Ectodermal cell (in vitro differentiated cells): Measurements from ENCODE around the gene NLRP7.
"Not testable (repeated sequence)": the region's sequence is repeated elsewhere in the genome, so short reads cannot be mapped to it uniquely, and the experiment has no call there.

Experiments used
- H3K27ac ChIP-seq: 2 replicates; pipeline ENCODE4 v1.7.0; 2013; ENCODE audit warnings: mild to moderate bottlenecking, low read depth, low read length; ENCODE audit not compliant: insufficient read depth, poor library complexity, severe bottlenecking
- H3K27me3 ChIP-seq: 2 replicates; pipeline ENCODE4 v1.7.0; 2013; ENCODE audit warnings: mild to moderate bottlenecking, low read length; ENCODE audit not compliant: insufficient read depth, control insufficient read depth, poor library complexity, severe bottlenecking
- H3K36me3 ChIP-seq: one replicate; pipeline ENCODE4 v1.7.0; 2013; ENCODE audit warnings: low read length; ENCODE audit not compliant: control insufficient read depth, insufficient read depth
- H3K4me1 ChIP-seq: one replicate; pipeline ENCODE4 v1.7.0; 2013; ENCODE audit warnings: low read length; ENCODE audit not compliant: control insufficient read depth, insufficient read depth
- H3K4me3 ChIP-seq: 2 replicates; pipeline ENCODE4 v1.7.0; 2013; ENCODE audit warnings: low read depth, low read length, control low read depth; ENCODE audit not compliant: insufficient read depth
- H3K9me3 ChIP-seq: 2 replicates; pipeline ENCODE4 v1.7.0; 2013; ENCODE audit warnings: mild to moderate bottlenecking, low read length, moderate library complexity; ENCODE audit not compliant: control insufficient read depth
- WGBS, 2 experiments: methylation state at CpG; one replicate each; pipeline ENCODE4 v1.1.7; 2013; ENCODE audit warnings: missing lambda C conversion rate in 2 of 2; 5-methylcytosine and 5-hydroxymethylcytosine counted together

Gene NLRP7

GRCh38 chr19:54955376-54955775, 8.0 kb upstream of the NLRP7 start:
- H3K4me1 ChIP-seq: no peaks in the 10 kb centered on the region
- no peak overlapping the region for H3K27ac ChIP-seq
- no peaks in the 10 kb centered on the region for H3K36me3 ChIP-seq
- no peak overlapping the region for H3K4me3 ChIP-seq
- no peaks in the 10 kb centered on the region for H3K9me3 ChIP-seq
- 92 to 93% methylated on average over 11 of the region's 11 CpGs for WGBS, 2 experiments
- H3K27me3 ChIP-seq: no peaks in the 10 kb centered on the region

DNA sequence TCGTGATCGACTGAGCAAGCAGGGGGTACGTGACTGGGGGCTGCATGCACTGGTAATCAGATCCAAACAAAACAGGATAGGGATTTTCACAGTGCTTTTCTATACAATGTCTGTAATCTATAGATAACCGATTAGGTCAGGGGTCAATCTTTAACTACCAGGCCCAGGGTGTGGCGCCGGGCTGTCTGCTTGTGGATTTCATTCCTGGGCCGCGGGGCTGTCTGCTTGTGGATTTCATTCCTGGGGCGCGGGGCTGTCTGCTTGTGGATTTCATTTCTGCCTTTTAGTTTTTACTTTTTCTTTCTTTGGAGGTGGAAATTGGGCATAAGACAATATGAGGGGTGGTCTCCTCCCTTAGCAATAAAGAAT, 6.0 kb upstream of the NLRP7 start:
- H3K36me3 ChIP-seq, H3K4me3 ChIP-seq, H3K9me3 ChIP-seq, H3K27me3 ChIP-seq, H3K27ac ChIP-seq, H3K4me1 ChIP-seq: not testable (repeated sequence)
- WGBS, 2 experiments: 94 to 95% methylated on average over 10 of the region's 10 CpGs

- Histone ChIP-seq H3K27ac (no peak overlapping the region), H3K36me3 (no peaks in the 10 kb centered on the region), H3K4me1 (no peaks in the 10 kb centered on the region), H3K4me3 (no peak overlapping the region), H3K27me3 (no peaks in the 10 kb centered on the region), H3K9me3 (no peaks in the 10 kb centered on the region)
- 91 to 93% methylated on average over 23 of the region's 23 CpGs for WGBS, 2 experiments
These were observed 5.4 kb upstream of the NLRP7 start for GRCh38 chr19:54952591-54953344.

GRCh38 chr19:54950580-54950979, 3.2 kb upstream of the NLRP7 start:
- not testable (repeated sequence) for H3K4me1 ChIP-seq, H3K27me3 ChIP-seq, H3K36me3 ChIP-seq, H3K9me3 ChIP-seq, H3K4me3 ChIP-seq, H3K27ac ChIP-seq
- 73 to 79% methylated on average over 8 of the region's 10 CpGs for WGBS, 2 experiments

DNA sequence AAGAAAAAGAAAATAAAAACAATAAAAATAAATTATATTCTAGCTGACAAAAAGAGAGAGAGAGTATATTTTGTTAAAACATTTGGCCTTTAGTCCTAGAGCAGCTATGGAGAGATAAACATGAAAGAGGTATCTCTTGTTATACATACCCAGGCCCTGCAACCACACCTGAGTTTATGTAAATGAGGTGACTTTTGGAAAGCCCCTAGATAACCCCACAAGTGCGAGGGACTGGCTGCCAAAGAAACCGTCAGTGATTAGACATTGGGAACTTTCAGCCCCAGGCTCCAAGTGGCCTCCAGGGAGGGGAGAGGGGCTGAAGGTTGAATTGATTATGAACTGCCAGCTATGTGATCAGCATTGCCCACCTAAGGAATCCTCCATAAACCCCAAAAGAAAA, 2.1 kb upstream of the NLRP7 start:
- Histone ChIP-seq H3K9me3 (no peaks in the 10 kb centered on the region), H3K4me1 (no peaks in the 10 kb centered on the region), H3K36me3 (no peaks in the 10 kb centered on the region), H3K4me3 (no peak overlapping the region), H3K27ac (no peak overlapping the region), H3K27me3 (no peaks in the 10 kb centered on the region)
- 61 to 75% methylated on average over 2 of the region's 2 CpGs for WGBS, 2 experiments

DNA sequence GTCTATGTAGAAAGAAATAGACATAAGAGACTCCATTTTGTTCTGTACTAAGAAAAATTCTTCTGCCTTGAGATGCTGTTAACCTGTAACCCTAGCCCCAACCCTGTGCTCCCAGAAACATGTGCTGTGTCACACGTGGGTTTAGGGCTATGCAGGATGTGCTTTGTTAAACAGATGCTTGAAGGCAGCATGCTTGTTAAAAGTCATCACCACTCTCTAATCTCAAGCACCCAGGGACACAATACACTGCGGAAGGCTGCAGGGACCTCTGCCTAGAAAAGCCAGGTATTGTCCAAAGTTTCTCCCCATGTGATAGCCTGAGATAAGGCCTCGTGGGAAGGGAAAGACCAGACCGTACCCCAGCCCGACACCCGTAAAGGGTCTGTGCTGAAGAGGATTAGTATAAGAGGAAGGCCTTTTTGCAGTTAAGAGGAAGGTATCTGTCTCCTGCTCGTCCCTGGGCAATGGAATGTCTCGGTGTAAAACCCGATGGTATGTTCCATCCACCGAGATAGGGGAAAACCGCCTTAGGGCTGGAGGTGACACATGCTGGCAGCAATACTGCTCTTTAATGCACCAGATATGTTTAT, 3.5 kb downstream of the NLRP7 start:
- H3K9me3 ChIP-seq, H3K36me3 ChIP-seq, H3K4me3 ChIP-seq, H3K27ac ChIP-seq, H3K4me1 ChIP-seq, H3K27me3 ChIP-seq: not testable (repeated sequence)
- 81% methylated on average over 11 of the region's 11 CpGs for WGBS, 2 experiments

- H3K9me3 ChIP-seq, H3K4me1 ChIP-seq, H3K36me3 ChIP-seq, H3K27me3 ChIP-seq, H3K4me3 ChIP-seq, H3K27ac ChIP-seq: not testable (repeated sequence)
- 87 to 94% methylated on average over 6 to 10 of the region's 28 CpGs for WGBS, 2 experiments
These were observed 7.8 kb downstream of the NLRP7 start for GRCh38 chr19:54939538-54939937.

DNA sequence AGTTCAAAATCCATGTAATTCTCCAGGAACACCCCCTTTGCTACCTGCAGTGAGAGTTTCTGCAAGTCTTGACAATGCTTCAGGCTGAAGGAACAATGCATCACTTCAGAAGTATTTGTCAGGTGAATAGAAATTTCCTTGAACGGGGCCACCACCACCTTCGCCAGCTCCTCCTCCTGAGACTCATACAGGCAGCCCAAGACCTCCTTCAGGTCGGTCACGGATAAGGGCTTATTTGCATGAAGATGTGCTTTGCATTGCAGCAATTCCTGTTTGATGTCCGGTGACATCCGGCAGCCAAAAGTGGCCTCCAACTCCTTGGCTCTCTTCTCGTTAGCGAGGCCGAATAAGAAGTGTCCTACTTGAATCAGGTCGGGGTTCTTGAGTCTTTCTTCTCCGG, 8.4 kb downstream of the NLRP7 start:
- H3K4me1 ChIP-seq: no peaks in the 10 kb centered on the region
- H3K36me3 ChIP-seq: no peaks in the 10 kb centered on the region
- WGBS, 2 experiments: 83 to 88% methylated on average over 11 of the region's 11 CpGs
- H3K27me3 ChIP-seq: no peaks in the 10 kb centered on the region
- no peak overlapping the region for H3K4me3 ChIP-seq
- H3K27ac ChIP-seq: no peak overlapping the region
- H3K9me3 ChIP-seq: no peaks in the 10 kb centered on the region

- Histone ChIP-seq H3K4me3 (no peak overlapping the region), H3K27me3 (no peaks in the 10 kb centered on the region), H3K4me1 (no peaks in the 10 kb centered on the region), H3K9me3 (no peaks in the 10 kb centered on the region), H3K36me3 (no peaks in the 10 kb centered on the region), H3K27ac (no peak overlapping the region)
- 91% methylated on average over 9 of the region's 9 CpGs for WGBS, 2 experiments
These were observed 9.4 kb downstream of the NLRP7 start for GRCh38 chr19:54937926-54938325.

DNA sequence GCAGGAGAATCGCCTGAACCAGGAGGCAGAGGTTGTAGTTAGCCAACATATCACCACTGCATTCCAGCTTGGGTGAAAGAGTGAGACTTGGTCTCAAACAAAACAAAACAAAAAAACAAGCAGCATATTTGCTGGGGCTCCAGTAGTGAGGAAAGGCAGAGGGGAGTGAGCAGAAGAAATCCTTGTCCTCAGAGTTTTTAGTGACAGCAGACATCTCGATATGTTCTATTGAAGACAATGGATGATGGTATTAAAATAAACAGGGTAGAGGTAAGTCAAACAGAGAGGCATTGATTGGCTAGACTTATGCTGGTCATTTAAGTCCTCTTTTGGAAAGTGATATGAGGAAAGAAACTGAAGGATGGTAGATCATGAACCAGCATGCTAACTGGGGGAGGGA, 19.0 kb downstream of the NLRP7 start:
- H3K27me3 ChIP-seq: no peaks in the 10 kb centered on the region
- 88 to 91% methylated on average over 2 of the region's 2 CpGs for WGBS, 2 experiments
- no peaks in the 10 kb centered on the region for H3K4me1 ChIP-seq
- H3K9me3 ChIP-seq: peaks cover 2% of the 10 kb centered on the region
- H3K36me3 ChIP-seq: no peaks in the 10 kb centered on the region
- no peak overlapping the region for H3K27ac ChIP-seq
- H3K4me3 ChIP-seq: no peak overlapping the region
